Left lung (tissue), 10 donors: ENCODE data around the gene RASAL2. TPM values are rescaled to one million over a fixed set of nuclear protein-coding genes. Genes with fewer than 3 reads are reported as not detected.

Experiments used
- ATAC-seq: fragments of 200-7000 bp; cut with Tn5 transposase; one replicate; pipeline ENCODE4 v1.9.1; 2020; ENCODE audit warnings: moderate library complexity
- DNase-seq, 4 donors: peaks; one replicate each; pipeline ENCODE4 v3.0.0-alpha.2; 2013 to 2020
- H3K27ac ChIP-seq, 2 donors: fragments of 200-600 bp; sonication (generic) in 1 of 2; one replicate each; pipeline versions ENCODE4 v1.5.0 to v1.8.0; 2020 to 2021
- H3K27me3 ChIP-seq, 2 donors: fragments of 200-600 bp; sonication (generic) in 1 of 2; one replicate each; pipeline versions ENCODE4 v1.5.0 to v1.8.0; 2020 to 2021
- H3K36me3 ChIP-seq, 2 donors: fragments of 200-600 bp; sonication (generic) in 1 of 2; one replicate each; pipeline versions ENCODE4 v1.5.0 to v1.8.0; 2020 to 2021
- H3K4me1 ChIP-seq, 2 donors: fragments of 200-600 bp; one replicate each; pipeline ENCODE4 v1.8.0; 2021
- H3K4me3 ChIP-seq, 2 donors: fragments of 200-600 bp; sonication (generic) in 1 of 2; one replicate each; pipeline versions ENCODE4 v1.5.0 to v1.8.0; 2020 to 2021; ENCODE audit warnings: mild to moderate bottlenecking in 1 of 2
- H3K9me3 ChIP-seq, 2 donors: fragments of 200-600 bp; sonication (generic) in 1 of 2; one replicate each; pipeline versions ENCODE4 v1.5.0 to v1.8.0; 2020 to 2021
- CTCF ChIP-seq, 2 donors: fragments of 200-600 bp; sonication (generic) in 1 of 2; IDR thresholded peaks; one replicate each; pipeline versions ENCODE4 v1.5.0 to v1.8.0; 2021; ENCODE audit warnings: antibody characterized with exemption in 2 of 2
- intact Hi-C, 2 donors: fragments of 100-400 bp; cut with DNase I; formaldehyde crosslinking; loops; one replicate each; pipeline versions ENCODE4 v1.11.2 to v1.14.2; 2022
- polyA plus RNA-seq, 6 donors: library from polyadenylated mRNA; unstranded; fragments of 120-200 nt; gene quantifications; one replicate each; pipeline ENCODE4 v1.2.1, GENCODE V29; 2013; ENCODE audit not compliant: insufficient read length in 6 of 6
- total RNA-seq, 2 donors: library from RNA; stranded (reverse); fragmentation: NEBNext Ultra II Directional; extraction: Animal tissue kit (Norgen Biotek cat#: 25700); gene quantifications; one replicate each; pipeline ENCODE4 v1.2.1, GENCODE V29; 2021
- donor health status: DM: no; HTN: yes; CAD: no.
- donor health status: DM: no; HTN: no; CAD: no.

The RASAL2 gene
- total and polyA plus RNA-seq, 8 donors, result 26.4 to 35.6 (median 29.5) TPM

- Histone ChIP-seq H3K9me3 (no peaks in the 10 kb centered on the region), H3K4me1 (no peaks in the 10 kb centered on the region), H3K4me3 (no peak overlapping the region), H3K27ac (no peak overlapping the region), H3K36me3 (no peaks in the 10 kb centered on the region), H3K27me3 (no peaks in the 10 kb centered on the region)
- no peak for ATAC-seq
- intact Hi-C loops, result no loop called here
- DNase-seq, result no peak
- TF ChIP-seq CTCF (IDR thresholded peaks at IDR 0.05), result no peak
These were observed 274.3 kb downstream of the RASAL2 start for GRCh38 chr1:178368208-178368607.

DNA sequence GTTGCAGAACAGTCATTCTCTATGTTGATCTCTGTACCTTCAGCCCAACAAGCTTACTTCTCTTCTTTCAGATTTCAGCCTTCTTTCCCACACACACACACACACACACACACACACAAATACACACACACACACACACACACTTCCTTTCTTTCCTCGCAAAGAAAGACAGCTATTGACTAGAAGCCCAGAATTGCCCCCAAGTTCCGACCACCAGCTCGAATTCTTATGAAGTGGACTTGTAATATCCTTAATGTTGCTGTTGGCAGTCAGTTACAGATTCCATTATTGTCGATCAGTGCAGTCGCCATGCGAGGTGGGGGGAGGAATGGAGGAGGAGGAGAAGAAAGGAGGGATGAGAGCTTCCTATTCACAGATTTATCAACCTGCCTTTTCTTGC lies 277.3 kb downstream of the RASAL2 start:
- DNase-seq (peak in 2 of 4 donors; percentile 56 to 58), ATAC-seq (no peak)
- H3K27ac ChIP-seq, result no peak overlapping the region
- no peaks in the 10 kb centered on the region for H3K36me3 ChIP-seq
- intact Hi-C loops, result no loop called here
- no peaks in the 10 kb centered on the region for H3K4me1 ChIP-seq
- H3K27me3 ChIP-seq, result no peaks in the 10 kb centered on the region
- H3K9me3 ChIP-seq, result no peaks in the 10 kb centered on the region
- no peak overlapping the region for H3K4me3 ChIP-seq
- TF ChIP-seq CTCF (IDR thresholded peaks at IDR 0.05), result no peak

DNA sequence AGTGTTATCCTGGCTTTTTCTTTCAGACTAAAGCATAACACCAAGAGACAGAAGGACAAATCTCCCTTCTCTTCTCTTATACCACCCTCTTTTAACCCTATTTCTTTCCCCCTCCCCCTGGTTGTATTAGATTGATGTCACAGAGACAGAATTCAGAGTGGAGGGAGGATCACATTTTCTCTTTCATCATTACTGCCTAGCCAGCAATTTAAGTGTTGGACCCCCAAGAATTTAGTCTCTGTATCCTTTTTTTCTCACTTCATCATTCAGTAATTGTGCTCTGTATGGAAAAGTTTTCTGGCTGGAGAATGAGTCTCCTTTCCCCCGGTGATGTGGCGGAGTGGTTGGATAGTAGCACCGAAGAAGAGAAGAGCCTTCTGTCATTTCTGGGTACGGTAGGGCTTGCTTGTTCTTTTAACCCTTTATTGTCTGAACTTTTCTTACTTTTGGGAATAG lies 278.1 kb downstream of the RASAL2 start:
- no peak for TF ChIP-seq CTCF (IDR thresholded peaks at IDR 0.05)
- ATAC-seq (peak; percentile 32), DNase-seq (peak in 2 of 4 donors; percentile 56 to 65)
- Histone ChIP-seq H3K27me3 (no peaks in the 10 kb centered on the region), H3K9me3 (no peaks in the 10 kb centered on the region), H3K36me3 (no peaks in the 10 kb centered on the region), H3K4me3 (peak overlapping the region in 1 of 2 donors; percentile 1), H3K27ac (no peak overlapping the region), H3K4me1 (no peaks in the 10 kb centered on the region)
- intact Hi-C loops, result no loop called here

GRCh38 chr1:178374016-178374415 lies 280.1 kb downstream of the RASAL2 start:
- intact Hi-C loops, result no loop called here
- H3K4me3 ChIP-seq, result no peak overlapping the region
- DNase-seq (no peak), ATAC-seq (no peak)
- no peak for TF ChIP-seq CTCF (IDR thresholded peaks at IDR 0.05)
- no peaks in the 10 kb centered on the region for H3K36me3 ChIP-seq
- no peaks in the 10 kb centered on the region for H3K9me3 ChIP-seq
- H3K4me1 ChIP-seq, result no peaks in the 10 kb centered on the region
- H3K27ac ChIP-seq, result no peak overlapping the region
- H3K27me3 ChIP-seq, result no peaks in the 10 kb centered on the region

- Histone ChIP-seq H3K4me1 (no peaks in the 10 kb centered on the region), H3K36me3 (no peaks in the 10 kb centered on the region), H3K4me3 (no peak overlapping the region), H3K27ac (no peak overlapping the region), H3K9me3 (no peaks in the 10 kb centered on the region), H3K27me3 (no peaks in the 10 kb centered on the region)
- no peak for DNase-seq
- ATAC-seq, result no peak
- TF ChIP-seq CTCF (IDR thresholded peaks at IDR 0.05), result no peak
- intact Hi-C loops, result no loop called here
These were observed 282.1 kb downstream of the RASAL2 start for GRCh38 chr1:178376008-178376407.
